GM15510 (cell line): ENCODE results near the gene SF1.

Experiments
- POLR2A ChIP-seq: IDR thresholded peaks from 3 replicates; pipeline ENCODE4 v1.6.1; 2011; ENCODE audit warnings: borderline replicate concordance; ENCODE audit not compliant: insufficient read length; ENCODE audit errors: extremely low read depth

SF1 gene

DNA sequence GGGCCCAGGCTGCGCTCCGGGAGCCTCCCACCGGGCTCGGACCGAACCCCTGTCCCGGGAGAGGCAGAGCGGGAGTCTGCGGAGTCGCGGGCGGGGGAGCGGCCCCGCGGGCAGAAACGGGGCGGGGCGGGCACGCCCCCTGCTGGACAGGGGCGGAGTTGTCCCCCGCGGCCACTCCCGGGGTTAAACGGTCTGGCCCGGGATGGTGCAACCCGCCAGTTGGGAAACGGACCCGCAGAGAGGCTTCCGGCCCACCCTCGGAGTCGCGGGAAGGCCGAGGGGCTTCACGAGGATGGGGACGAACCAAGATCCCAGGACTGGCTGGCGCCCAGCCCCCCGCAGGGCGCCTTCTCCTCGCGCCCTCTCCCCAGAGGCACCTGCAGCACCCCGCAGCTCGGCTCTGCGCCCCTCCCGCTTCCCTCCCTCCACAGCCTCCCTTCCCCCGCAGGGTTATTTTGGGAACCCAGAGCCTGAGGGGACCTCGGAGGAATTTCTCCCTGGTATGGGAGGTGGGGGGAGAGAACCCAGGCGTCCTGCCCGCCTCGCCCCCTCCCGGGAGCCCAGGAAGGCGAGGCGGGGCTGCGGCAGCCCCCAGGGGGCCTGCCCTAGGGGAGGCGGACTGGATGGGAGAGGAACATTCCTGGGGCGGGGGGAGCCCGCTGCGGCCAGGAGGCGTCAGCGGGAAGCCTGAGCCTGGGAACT is 35.3 kb downstream of the SF1 start:
- no peak for TF ChIP-seq POLR2A

DNA sequence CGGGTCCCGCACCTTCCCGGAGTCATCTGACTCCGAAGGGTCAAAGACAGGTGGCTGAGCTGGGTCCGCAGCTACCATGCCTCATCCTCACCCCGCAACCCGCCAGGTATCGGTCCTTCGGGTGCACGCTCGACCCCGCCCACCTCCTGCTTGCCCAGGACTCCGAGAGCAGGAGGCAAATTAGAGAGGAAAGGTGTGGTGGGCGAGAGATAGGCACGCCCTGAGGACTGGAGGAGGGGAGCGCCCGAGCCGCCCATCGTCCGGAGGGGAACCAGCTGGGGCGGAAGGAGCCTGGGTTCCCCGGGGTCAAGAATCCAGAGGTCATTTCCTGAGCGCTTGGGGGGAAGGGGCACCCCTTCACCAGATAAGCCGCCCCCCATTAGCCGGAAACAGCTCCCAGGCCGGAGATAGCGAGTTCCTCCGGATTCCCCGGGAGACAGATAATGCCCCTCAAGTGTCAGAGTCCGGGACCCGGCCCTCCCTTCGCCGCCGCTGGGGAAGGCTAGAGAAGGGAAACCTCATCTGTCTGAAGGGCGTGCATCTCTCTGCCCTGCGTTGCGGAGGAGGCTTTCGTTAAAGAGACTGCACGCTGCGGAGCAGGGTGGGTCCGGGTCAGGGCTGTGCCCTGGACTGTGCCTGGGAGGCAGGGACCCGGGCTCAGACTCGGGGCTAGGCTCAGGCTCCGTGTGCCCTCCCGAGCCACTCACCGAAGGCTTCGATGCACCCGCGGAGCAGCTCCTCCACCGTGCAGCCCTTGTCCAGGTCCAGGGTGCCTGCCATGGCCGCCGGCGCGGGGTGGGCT is 36.1 kb downstream of the SF1 start:
- no peak for TF ChIP-seq POLR2A

DNA sequence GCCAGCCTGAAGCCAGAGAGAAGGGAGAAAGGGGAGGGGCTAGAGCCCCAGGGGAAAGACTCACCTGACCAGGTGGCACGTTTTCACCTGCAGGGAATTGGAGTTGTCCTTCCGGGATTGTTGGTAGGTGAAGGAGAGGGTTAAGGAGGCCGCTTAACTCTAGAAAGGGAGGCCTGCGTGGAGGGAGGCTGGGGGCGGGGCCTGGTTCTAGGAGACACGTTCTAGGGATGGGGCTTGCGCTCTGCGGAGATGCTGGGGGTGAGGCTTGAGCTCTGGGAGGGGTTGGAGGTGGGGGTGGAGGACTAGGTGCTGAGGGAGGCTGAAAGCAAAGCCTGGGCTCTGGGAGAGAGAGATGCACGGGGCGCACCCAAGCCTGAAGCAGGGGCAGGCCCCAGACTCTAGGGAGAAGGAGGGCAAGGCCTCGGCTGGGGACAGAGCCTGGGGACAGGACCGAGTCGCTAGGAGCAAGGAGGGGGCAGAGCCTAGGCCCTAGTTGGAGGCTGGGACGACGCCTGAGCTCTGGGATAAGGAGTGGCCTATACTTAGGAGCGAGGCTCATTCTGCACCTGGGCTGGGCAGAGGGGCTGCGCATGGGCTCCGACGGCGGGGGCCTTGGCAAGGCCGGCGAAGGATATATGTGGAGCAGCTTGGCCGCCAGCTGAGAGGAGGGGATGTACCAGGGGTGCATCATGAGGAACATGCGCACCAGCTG is 36.8 kb downstream of the SF1 start:
- TF ChIP-seq POLR2A: no peak

- no peak for TF ChIP-seq POLR2A
Measured at GRCh38 chr11:64739871-64740270, 38.5 kb downstream of the SF1 start.

DNA sequence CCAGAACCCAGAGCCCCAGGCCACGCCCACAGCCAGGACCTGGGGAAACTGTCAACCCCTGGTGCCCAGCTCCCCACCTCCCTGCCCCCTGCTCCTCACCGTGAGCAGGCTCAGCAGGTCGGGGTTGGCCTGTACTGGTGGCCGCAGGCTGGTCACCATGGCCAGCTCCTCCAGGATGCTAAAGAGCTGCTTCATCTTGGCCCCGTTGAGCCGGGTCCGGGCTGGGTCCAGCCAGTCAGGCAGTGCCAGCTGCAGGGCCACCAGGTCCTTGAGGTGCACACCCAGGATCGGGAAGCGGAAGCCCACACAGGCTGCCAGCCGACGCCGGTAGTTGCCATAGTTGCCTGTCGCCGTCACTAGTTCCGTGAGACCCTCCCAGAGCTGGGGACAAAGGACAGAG is 41.7 kb downstream of the SF1 start:
- no peak for TF ChIP-seq POLR2A

DNA sequence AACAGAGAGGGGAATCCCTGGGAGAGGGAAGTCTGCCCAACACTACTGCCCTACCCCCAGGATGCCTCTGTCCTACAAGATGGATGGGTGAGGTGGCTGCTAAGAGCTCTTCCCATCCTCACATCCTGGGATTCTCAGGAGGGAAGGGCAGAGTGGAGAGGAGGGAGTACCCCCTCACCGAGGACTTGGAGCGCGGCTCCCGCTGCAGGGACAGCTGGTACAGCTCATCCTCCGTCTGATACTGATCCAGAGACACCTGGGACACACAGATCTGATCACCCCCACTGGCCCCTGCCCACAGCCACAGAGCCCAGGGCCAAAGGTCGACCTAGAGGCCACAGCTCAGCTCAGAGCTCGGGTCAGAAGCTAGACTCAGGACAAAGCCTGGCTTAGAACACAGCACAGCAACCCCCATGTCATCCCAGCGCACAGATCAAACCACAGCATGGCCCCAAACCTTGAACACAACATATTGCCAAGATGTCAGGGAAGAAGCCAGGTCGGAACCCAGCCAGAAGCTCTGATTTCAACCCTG is 42.5 kb downstream of the SF1 start:
- no peak for TF ChIP-seq POLR2A

DNA sequence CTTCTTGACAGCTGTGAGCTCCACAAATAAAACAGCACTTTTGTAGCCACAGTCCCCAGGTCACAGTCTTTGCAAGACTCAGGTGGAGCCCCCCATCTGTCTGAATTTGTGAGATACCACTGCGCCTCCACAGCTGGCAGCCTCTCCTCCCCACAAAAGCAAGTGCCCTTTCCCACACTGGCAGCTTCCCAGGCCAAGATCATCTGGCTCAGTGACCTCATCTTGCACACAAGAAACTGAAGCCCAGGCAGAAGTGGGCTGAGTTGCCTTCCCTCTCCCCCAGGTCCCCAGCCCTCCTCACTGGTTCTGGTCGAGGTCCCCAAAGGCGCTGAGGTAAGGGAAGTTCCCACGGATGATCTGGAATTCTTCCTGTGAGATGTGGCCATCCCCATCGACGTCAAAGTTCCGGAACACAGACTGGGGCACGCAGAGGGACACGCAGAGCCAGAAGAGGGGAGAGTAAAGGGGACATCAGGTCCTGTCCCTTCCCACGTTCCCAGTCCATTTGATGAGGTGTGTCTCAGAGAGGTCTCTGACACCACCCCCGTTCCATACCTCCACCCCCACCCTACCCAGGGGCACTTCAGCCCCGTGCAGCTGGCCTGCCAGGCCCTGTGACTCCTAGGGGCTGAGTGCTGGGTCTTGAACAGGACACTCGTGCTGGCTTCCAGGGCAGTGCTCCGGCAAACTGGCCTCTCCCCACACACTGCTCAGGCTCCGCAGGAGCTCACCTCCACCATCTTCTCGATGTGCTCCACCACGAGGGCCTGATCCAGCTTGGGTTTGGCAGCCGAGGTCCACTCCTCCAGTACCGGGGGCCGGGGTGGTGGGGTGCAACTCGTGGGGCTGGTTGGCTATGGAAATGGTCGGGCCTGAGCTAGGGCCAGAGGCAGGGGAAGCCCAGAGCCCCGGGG is 43.3 kb downstream of the SF1 start:
- TF ChIP-seq POLR2A: no peak

DNA sequence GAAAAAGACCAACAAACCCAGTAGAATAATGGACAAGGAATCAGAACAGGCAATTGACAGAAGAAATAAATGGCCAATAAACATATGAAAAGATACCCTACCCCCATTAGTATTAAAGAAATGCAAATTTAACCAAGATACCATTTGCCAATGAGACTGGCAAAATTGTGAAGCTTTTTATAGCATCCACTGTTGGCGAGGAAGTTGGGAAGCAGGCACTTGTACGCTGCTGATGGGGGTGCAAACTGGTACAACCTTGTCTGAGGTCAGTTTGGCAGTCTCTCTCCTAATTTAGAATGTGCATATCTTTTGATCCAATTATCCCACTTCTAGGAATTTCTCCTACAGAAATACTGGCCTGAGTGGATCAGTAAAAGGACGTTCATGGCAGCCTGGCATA is 46.7 kb downstream of the SF1 start:
- TF ChIP-seq POLR2A: no peak

- no peak for TF ChIP-seq POLR2A
Measured at GRCh38 chr11:64729851-64730382, 48.4 kb downstream of the SF1 start.

- no peak for TF ChIP-seq POLR2A
Measured at GRCh38 chr11:64728757-64729365, 49.5 kb downstream of the SF1 start.

DNA sequence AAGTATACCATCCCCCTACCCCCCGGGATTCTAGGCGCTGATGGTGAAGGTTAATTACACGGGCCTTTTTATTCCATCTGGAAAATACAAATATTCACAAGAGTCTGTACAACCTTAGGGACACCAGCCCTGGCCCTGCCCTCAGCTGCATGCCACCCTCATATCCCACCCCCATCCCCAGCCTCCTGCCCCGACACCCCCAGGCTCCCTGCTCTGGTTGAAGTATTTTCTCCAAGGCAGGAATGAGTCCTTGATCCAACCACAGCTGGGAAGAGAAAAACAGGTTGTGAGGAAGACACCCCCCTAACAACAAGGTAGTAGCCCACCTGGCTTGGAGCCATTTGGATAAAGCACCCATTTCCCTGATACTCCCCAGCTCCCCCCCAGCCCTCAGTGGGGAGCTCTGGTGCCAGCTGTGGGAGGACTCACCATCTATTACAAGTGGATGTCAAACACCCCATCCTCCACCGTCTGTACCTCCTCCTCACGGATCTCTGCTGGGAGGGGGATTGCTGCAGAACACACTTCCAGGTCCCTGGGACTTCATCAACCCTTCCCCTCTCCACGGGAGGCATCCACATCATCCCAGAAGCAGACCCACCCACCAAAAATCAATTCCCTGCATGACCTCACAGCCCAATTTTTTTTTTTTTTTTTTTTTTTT is 51.3 kb downstream of the SF1 start:
- TF ChIP-seq POLR2A: no peak

DNA sequence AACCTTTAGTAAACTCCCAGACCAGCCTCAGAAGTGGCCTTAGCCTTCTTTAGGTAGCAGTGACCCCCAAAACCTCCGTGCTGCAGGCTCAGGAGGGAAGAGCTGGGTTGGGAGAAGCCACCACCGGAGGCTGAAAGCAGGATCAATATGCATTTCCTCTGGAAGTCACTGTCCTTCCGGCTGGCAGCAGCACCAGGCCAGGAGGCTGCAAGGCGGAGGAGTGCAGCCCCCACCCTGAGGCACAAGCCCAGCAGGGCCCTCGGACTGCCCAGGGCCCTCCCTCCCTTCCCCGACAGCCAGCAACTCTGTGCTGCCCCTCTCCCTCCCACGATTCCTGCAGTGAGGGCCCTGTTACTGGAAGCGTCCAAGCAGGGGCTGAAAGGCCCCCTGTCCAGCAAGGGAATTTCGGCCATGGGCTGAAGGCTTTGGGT is 52.1 kb downstream of the SF1 start:
- TF ChIP-seq POLR2A: no peak
